Endothelial cell of umbilical vein (primary cell): ENCODE results near the gene NUP214. TPM values are rescaled to one million over a fixed set of nuclear protein-coding genes. Genes with fewer than 3 reads are reported as not detected.

ENCODE experiments used
- BruUV-seq: library from RNA; stranded (reverse); fragments of 400-500 nt; replicated peaks from 2 replicates; lab custom pipeline; 2021; lab: Mats Ljungman, UMichigan
- CTCF ChIA-PET: fragments of 300-600, 350-600 bp; sonication (Branson Sonifier 250); formaldehyde crosslinking; loops from one replicate; lab custom pipeline; 2021; ENCODE audit warnings: antibody characterized with exemption, inconsistent platforms; lab: Charles Lee
- POLR2A ChIA-PET: fragments of 300-600, 350-600 bp; sonication (Branson Sonifier 250); formaldehyde crosslinking; loops from one replicate; lab custom pipeline; 2021; ENCODE audit warnings: antibody characterized with exemption, inconsistent platforms; lab: Charles Lee
- DNase-seq: peaks from one replicate; pipeline ENCODE4 v3.0.0-alpha.2; 2011; ENCODE audit warnings: low read depth, low spot score
- FAIRE-seq: peaks from 2 replicates; lab custom pipeline; 2011; peaks lifted over from hg19 to GRCh38; lab: Jason Lieb, UNC
- H2AFZ ChIP-seq: 2 replicates; pipeline ENCODE4 v1.6.0; 2012; ENCODE audit warnings: low read depth, low read length, control low read depth, inconsistent platforms
- H3K27ac ChIP-seq: 2 replicates; pipeline ENCODE4 v1.5.1; 2011; ENCODE audit warnings: low read depth, mild to moderate bottlenecking, control low read depth, low read length, moderate library complexity; ENCODE audit not compliant: insufficient read depth
- H3K27me3 ChIP-seq, 2 experiments: 2 replicates each; pipeline versions ENCODE4 v1.6.0 to v1.6.1; 2011; ENCODE audit warnings: low read length in 2 of 2, mixed read lengths in 1 of 2; ENCODE audit not compliant: control insufficient read depth in 2 of 2, insufficient read depth in 2 of 2
- H3K36me3 ChIP-seq, 2 experiments: 2 replicates in 1 of 2; 3 replicates in 1 of 2; pipeline ENCODE4 v1.5.1; 2011; ENCODE audit warnings: low read length in 2 of 2, mild to moderate bottlenecking in 1 of 2, moderate library complexity in 1 of 2; ENCODE audit not compliant: control insufficient read depth in 2 of 2, insufficient read depth in 2 of 2; ENCODE audit errors: extremely low read depth in 1 of 2
- H3K4me1 ChIP-seq: 3 replicates; pipeline ENCODE4 v1.5.1; 2011; ENCODE audit warnings: mild to moderate bottlenecking, low read length; ENCODE audit not compliant: control insufficient read depth, insufficient read depth; ENCODE audit errors: extremely low read depth
- H3K4me2 ChIP-seq: 2 replicates; pipeline ENCODE4 v1.6.1; 2011; ENCODE audit warnings: low read length, control low read depth, mixed read lengths; ENCODE audit not compliant: insufficient read depth
- H3K4me3 ChIP-seq, 3 experiments: fragments of 200-600 bp in 1 of 3; sonication (generic), shearing (Covaris generic) in 1 of 3; replicated peaks in 1 of 3; 2 replicates each; pipeline ENCODE4 v1.5.1; 2011 to 2016; ENCODE audit warnings: control low read depth in 3 of 3, low read length in 3 of 3, mild to moderate bottlenecking in 2 of 3, inconsistent platforms in 1 of 3, low read depth in 1 of 3, moderate library complexity in 1 of 3; ENCODE audit not compliant: insufficient read depth in 1 of 3
- H3K79me2 ChIP-seq: 2 replicates; pipeline ENCODE4 v1.6.0; 2012; ENCODE audit warnings: low read length, inconsistent platforms; ENCODE audit not compliant: control insufficient read depth, insufficient read depth
- H3K9ac ChIP-seq: replicated peaks from 2 replicates; pipeline ENCODE3; 2011; ENCODE audit warnings: low read length, control low read depth; ENCODE audit not compliant: insufficient read depth; ENCODE audit errors: extremely low read depth
- H3K9me1 ChIP-seq: replicated peaks from 3 replicates; pipeline ENCODE4 v1.6.0; 2011; ENCODE audit warnings: mild to moderate bottlenecking, low read length; ENCODE audit not compliant: control insufficient read depth, insufficient read depth; ENCODE audit errors: extremely low read depth
- H3K9me3 ChIP-seq: replicated peaks from 2 replicates; pipeline ENCODE4 v1.5.1; 2012; ENCODE audit warnings: low read length, inconsistent platforms; ENCODE audit not compliant: control insufficient read depth, insufficient read depth
- H4K20me1 ChIP-seq: replicated peaks from 2 replicates; pipeline ENCODE3; 2011; ENCODE audit warnings: mild to moderate bottlenecking, low read length; ENCODE audit not compliant: control insufficient read depth, insufficient read depth; ENCODE audit errors: extremely low read depth
- EZH2 ChIP-seq: IDR thresholded peaks from 2 replicates; pipeline ENCODE4 v1.6.1; 2012; ENCODE audit warnings: borderline replicate concordance, low read depth, mild to moderate bottlenecking, moderate library complexity, low read length, inconsistent platforms; ENCODE audit not compliant: severe bottlenecking
- FOS ChIP-seq: IDR thresholded peaks from 2 replicates; pipeline ENCODE4 v1.6.1; 2011; ENCODE audit warnings: mild to moderate bottlenecking, low read length, moderate library complexity, borderline replicate concordance; ENCODE audit not compliant: insufficient read depth
- GATA2 ChIP-seq: IDR thresholded peaks from 2 replicates; pipeline ENCODE4 v1.7.0; 2011; ENCODE audit warnings: low read depth, mild to moderate bottlenecking, moderate library complexity, mixed read lengths, low read length; ENCODE audit not compliant: insufficient read length, insufficient read depth
- JUN ChIP-seq: IDR thresholded peaks from 2 replicates; pipeline ENCODE4 v1.6.1; 2011; ENCODE audit warnings: borderline replicate concordance, low read depth; ENCODE audit not compliant: insufficient read length, insufficient read depth
- MYC ChIP-seq: IDR thresholded peaks from one replicate; pipeline ENCODE4 v1.6.1; 2011; ENCODE audit warnings: mild to moderate bottlenecking, low read depth, low read length
- POLR2A ChIP-seq: IDR thresholded peaks from 2 replicates; pipeline ENCODE4 v1.6.1; 2012; ENCODE audit warnings: low read depth, mild to moderate bottlenecking, control low read depth, low read length
- POLR2AphosphoS5 ChIP-seq: IDR thresholded peaks from 2 replicates; pipeline ENCODE4 v1.6.1; 2012; ENCODE audit warnings: low read depth, mild to moderate bottlenecking, control low read depth, low read length, moderate library complexity; ENCODE audit not compliant: insufficient read depth
- dilution Hi-C: fragments of 300-500 bp; cut with MboI; formaldehyde crosslinking; loops from one replicate; pipeline ENCODE4 v1.15.0; 2019; ENCODE audit warnings: low sequenced_read_pairs; ENCODE audit not compliant: extremely low pct_ligation_motif_present
- intact Hi-C: fragments of 100-400 bp; cut with micrococcal nuclease; formaldehyde crosslinking; loops from one replicate; pipeline ENCODE4 v1.10.0; 2022
- polyA plus RNA-seq, 4 experiments: library from polyadenylated mRNA; depleted of rRNA in 3 of 4; stranded (reverse) in 3 of 4; unstranded in 1 of 4; fragments of >200 nt; gene quantifications; 2 replicates each; pipeline versions ENCODE4 v1.2.1 to v1.2.3, GENCODE V29; 2011 to 2012; ENCODE audit warnings: missing spikeins in 1 of 4
- total RNA-seq: library from RNA; stranded (reverse); gene quantifications from 2 replicates; pipeline ENCODE4 v1.2.3, GENCODE V29; 2021
- TF ChIP-seq, protein P1 (sequence below): IDR thresholded peaks from 2 replicates; pipeline ENCODE4 v1.6.1; 2011; ENCODE audit not compliant: insufficient read depth, insufficient read length
- TF ChIP-seq, protein P2 (sequence below), 2 donors: IDR thresholded peaks; 1 replicate in 1 of 2; 2 replicates in 1 of 2; pipeline ENCODE4 v1.5.1; 2011; ENCODE audit warnings: low read length in 2 of 2, mild to moderate bottlenecking in 2 of 2, moderate library complexity in 2 of 2, control low read depth in 1 of 2, inconsistent platforms in 1 of 2, low read depth in 1 of 2; ENCODE audit not compliant: insufficient read depth in 1 of 2; ENCODE audit errors: extremely low read depth in 1 of 2

Gene NUP214
- total and polyA plus RNA-seq, 2 donors (not counting 3 experiments of a cell fraction or from before 2014, with no cell fraction given): 28.7 to 65.9 TPM

DNA sequence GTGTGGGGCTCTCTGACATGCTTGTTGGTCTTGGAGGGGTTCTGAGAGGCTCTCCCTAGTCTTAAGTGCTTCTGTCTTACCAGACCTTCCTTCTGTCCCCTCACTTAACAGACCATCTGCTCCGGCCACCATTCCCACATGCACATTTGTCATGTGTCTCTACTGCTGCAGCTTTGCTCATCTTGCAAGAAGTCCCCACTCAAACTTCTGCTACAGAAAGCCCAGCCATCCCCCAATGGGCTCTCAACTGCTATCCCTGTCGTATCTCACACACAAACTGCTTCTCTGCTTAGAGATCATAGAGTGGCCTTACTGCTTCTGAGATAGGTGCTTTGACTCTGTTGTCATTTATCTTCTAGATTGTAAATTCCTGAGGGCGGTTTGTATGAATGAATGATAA lies 69.4 kb downstream of the NUP214 start:
- CTCF ChIA-PET: interaction anchor here (1.1 to 1.2 kb wide), 2 partner anchors 139 to 142 kb away, joined by 3 read pairs; no protein-coding TSS in a partner anchor
- Histone ChIP-seq H3K9me3 (no peaks in the 10 kb centered on the region), H3K4me3 (no peak overlapping the region), H3K9me1 (no peaks in the 10 kb centered on the region), H3K27ac (no peak overlapping the region), H3K36me3 (peaks cover 15 to 26% of the 10 kb centered on the region in 2 experiments), H4K20me1 (no peaks in the 10 kb centered on the region), H3K27me3 (no peaks in the 10 kb centered on the region), H2AFZ (no peak overlapping the region), H3K9ac (no peak overlapping the region), H3K4me2 (no peak overlapping the region), H3K79me2 (no peaks in the 10 kb centered on the region), H3K4me1 (no peaks in the 10 kb centered on the region)
- dilution Hi-C loops: no loop called here
- intact Hi-C loops: no loop called here
- DNase-seq: no peak
- no TSS peak for BruUV-seq
- POLR2A ChIA-PET: no interaction called here
- TF ChIP-seq MYC: no peak
- TF ChIP-seq GATA2: no peak
- TF ChIP-seq JUN: no peak
- no peak for TF ChIP-seq POLR2A
- TF ChIP-seq POLR2AphosphoS5: no peak
- TF ChIP-seq EZH2: no peak
- TF ChIP-seq, protein P1, sequence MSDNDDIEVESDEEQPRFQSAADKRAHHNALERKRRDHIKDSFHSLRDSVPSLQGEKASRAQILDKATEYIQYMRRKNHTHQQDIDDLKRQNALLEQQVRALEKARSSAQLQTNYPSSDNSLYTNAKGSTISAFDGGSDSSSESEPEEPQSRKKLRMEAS: no peak
- no peak for FAIRE-seq

DNA sequence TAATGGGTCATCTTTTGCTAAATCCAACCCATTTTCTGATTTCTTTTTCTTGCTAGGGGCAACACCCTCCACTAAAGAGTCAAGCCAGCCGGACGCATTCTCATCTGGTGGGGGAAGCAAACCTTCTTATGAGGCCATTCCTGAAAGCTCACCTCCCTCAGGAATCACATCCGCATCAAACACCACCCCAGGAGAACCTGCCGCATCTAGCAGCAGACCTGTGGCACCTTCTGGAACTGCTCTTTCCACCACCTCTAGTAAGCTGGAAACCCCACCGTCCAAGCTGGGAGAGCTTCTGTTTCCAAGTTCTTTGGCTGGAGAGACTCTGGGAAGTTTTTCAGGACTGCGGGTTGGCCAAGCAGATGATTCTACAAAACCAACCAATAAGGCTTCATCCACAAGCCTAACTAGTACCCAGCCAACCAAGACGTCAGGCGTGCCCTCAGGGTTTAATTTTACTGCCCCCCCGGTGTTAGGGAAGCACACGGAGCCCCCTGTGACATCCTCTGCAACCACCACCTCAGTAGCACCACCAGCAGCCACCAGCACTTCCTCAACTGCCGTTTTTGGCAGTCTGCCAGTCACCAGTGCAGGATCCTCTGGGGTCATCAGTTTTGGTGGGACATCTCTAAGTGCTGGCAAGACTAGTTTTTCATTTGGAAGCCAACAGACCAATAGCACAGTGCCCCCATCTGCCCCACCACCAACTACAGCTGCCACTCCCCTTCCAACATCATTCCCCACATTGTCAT lies 72.0 kb downstream of the NUP214 start:
- Histone ChIP-seq H3K9me1 (no peaks in the 10 kb centered on the region), H4K20me1 (no peaks in the 10 kb centered on the region), H3K79me2 (no peaks in the 10 kb centered on the region), H3K4me2 (no peak overlapping the region), H3K4me1 (no peaks in the 10 kb centered on the region), H3K4me3 (no peak overlapping the region), H3K9ac (no peak overlapping the region), H3K27me3 (no peaks in the 10 kb centered on the region), H3K9me3 (no peaks in the 10 kb centered on the region), H3K36me3 (peaks cover 14 to 33% of the 10 kb centered on the region in 2 experiments), H2AFZ (no peak overlapping the region), H3K27ac (no peak overlapping the region)
- ChIA-PET CTCF (interaction anchor here (0.8 to 1.5 kb wide), 3 partner anchors 8 to 139 kb away, joined by 3 to 10 read pairs (median 4); no protein-coding TSS in a partner anchor), POLR2A (interaction anchor here (0.7 kb wide), 1 partner anchor 87 kb away, joined by 3 read pairs; no protein-coding TSS in a partner anchor)
- BruUV-seq: TSS peak; percentile 64
- intact Hi-C loops (no loop called here), dilution Hi-C loops (no loop called here)
- TF ChIP-seq POLR2A: no peak
- TF ChIP-seq JUN: no peak
- no peak for TF ChIP-seq FOS
- TF ChIP-seq, protein P1: no peak
- no peak for TF ChIP-seq EZH2
- TF ChIP-seq GATA2: no peak
- TF ChIP-seq, protein P2, sequence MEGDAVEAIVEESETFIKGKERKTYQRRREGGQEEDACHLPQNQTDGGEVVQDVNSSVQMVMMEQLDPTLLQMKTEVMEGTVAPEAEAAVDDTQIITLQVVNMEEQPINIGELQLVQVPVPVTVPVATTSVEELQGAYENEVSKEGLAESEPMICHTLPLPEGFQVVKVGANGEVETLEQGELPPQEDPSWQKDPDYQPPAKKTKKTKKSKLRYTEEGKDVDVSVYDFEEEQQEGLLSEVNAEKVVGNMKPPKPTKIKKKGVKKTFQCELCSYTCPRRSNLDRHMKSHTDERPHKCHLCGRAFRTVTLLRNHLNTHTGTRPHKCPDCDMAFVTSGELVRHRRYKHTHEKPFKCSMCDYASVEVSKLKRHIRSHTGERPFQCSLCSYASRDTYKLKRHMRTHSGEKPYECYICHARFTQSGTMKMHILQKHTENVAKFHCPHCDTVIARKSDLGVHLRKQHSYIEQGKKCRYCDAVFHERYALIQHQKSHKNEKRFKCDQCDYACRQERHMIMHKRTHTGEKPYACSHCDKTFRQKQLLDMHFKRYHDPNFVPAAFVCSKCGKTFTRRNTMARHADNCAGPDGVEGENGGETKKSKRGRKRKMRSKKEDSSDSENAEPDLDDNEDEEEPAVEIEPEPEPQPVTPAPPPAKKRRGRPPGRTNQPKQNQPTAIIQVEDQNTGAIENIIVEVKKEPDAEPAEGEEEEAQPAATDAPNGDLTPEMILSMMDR (IDR thresholded peaks at IDR 0.05; ENCODE audit: extremely low read depth in 1 of 2, insufficient read depth in 1 of 2, low read depth in 1 of 2, low read length in 2 of 2): no peak
- TF ChIP-seq MYC: no peak
- no peak for TF ChIP-seq POLR2AphosphoS5
- DNase-seq (no peak), FAIRE-seq (no peak)
